Endothelial cell of umbilical vein (primary cell): ENCODE data around the gene KYNU. TPM values are rescaled to one million over a fixed set of nuclear protein-coding genes. Genes with fewer than 3 reads are reported as not detected.

ENCODE experiments used
- BruUV-seq: library from RNA; stranded (reverse); fragments of 400-500 nt; replicated peaks from 2 replicates; lab custom pipeline; 2021; lab: Mats Ljungman, UMichigan
- CTCF ChIA-PET: fragments of 300-600, 350-600 bp; sonication (Branson Sonifier 250); formaldehyde crosslinking; loops from one replicate; lab custom pipeline; 2021; ENCODE audit warnings: antibody characterized with exemption, inconsistent platforms; lab: Charles Lee
- POLR2A ChIA-PET: fragments of 300-600, 350-600 bp; sonication (Branson Sonifier 250); formaldehyde crosslinking; loops from one replicate; lab custom pipeline; 2021; ENCODE audit warnings: antibody characterized with exemption, inconsistent platforms; lab: Charles Lee
- DNase-seq: peaks from one replicate; pipeline ENCODE4 v3.0.0-alpha.2; 2011; ENCODE audit warnings: low read depth, low spot score
- FAIRE-seq: peaks from 2 replicates; lab custom pipeline; 2011; peaks lifted over from hg19 to GRCh38; lab: Jason Lieb, UNC
- H2AFZ ChIP-seq: 2 replicates; pipeline ENCODE4 v1.6.0; 2012; ENCODE audit warnings: low read depth, low read length, control low read depth, inconsistent platforms
- H3K27ac ChIP-seq: 2 replicates; pipeline ENCODE4 v1.5.1; 2011; ENCODE audit warnings: low read depth, mild to moderate bottlenecking, control low read depth, low read length, moderate library complexity; ENCODE audit not compliant: insufficient read depth
- H3K27me3 ChIP-seq, 2 experiments: 2 replicates each; pipeline versions ENCODE4 v1.6.0 to v1.6.1; 2011; ENCODE audit warnings: low read length in 2 of 2, mixed read lengths in 1 of 2; ENCODE audit not compliant: control insufficient read depth in 2 of 2, insufficient read depth in 2 of 2
- H3K36me3 ChIP-seq, 2 experiments: 2 replicates in 1 of 2; 3 replicates in 1 of 2; pipeline ENCODE4 v1.5.1; 2011; ENCODE audit warnings: low read length in 2 of 2, mild to moderate bottlenecking in 1 of 2, moderate library complexity in 1 of 2; ENCODE audit not compliant: control insufficient read depth in 2 of 2, insufficient read depth in 2 of 2; ENCODE audit errors: extremely low read depth in 1 of 2
- H3K4me1 ChIP-seq: 3 replicates; pipeline ENCODE4 v1.5.1; 2011; ENCODE audit warnings: mild to moderate bottlenecking, low read length; ENCODE audit not compliant: control insufficient read depth, insufficient read depth; ENCODE audit errors: extremely low read depth
- H3K4me2 ChIP-seq: 2 replicates; pipeline ENCODE4 v1.6.1; 2011; ENCODE audit warnings: low read length, control low read depth, mixed read lengths; ENCODE audit not compliant: insufficient read depth
- H3K4me3 ChIP-seq, 3 experiments: fragments of 200-600 bp in 1 of 3; sonication (generic), shearing (Covaris generic) in 1 of 3; replicated peaks in 1 of 3; 2 replicates each; pipeline ENCODE4 v1.5.1; 2011 to 2016; ENCODE audit warnings: control low read depth in 3 of 3, low read length in 3 of 3, mild to moderate bottlenecking in 2 of 3, inconsistent platforms in 1 of 3, low read depth in 1 of 3, moderate library complexity in 1 of 3; ENCODE audit not compliant: insufficient read depth in 1 of 3
- H3K79me2 ChIP-seq: 2 replicates; pipeline ENCODE4 v1.6.0; 2012; ENCODE audit warnings: low read length, inconsistent platforms; ENCODE audit not compliant: control insufficient read depth, insufficient read depth
- H3K9ac ChIP-seq: replicated peaks from 2 replicates; pipeline ENCODE3; 2011; ENCODE audit warnings: low read length, control low read depth; ENCODE audit not compliant: insufficient read depth; ENCODE audit errors: extremely low read depth
- H3K9me1 ChIP-seq: replicated peaks from 3 replicates; pipeline ENCODE4 v1.6.0; 2011; ENCODE audit warnings: mild to moderate bottlenecking, low read length; ENCODE audit not compliant: control insufficient read depth, insufficient read depth; ENCODE audit errors: extremely low read depth
- H3K9me3 ChIP-seq: replicated peaks from 2 replicates; pipeline ENCODE4 v1.5.1; 2012; ENCODE audit warnings: low read length, inconsistent platforms; ENCODE audit not compliant: control insufficient read depth, insufficient read depth
- H4K20me1 ChIP-seq: replicated peaks from 2 replicates; pipeline ENCODE3; 2011; ENCODE audit warnings: mild to moderate bottlenecking, low read length; ENCODE audit not compliant: control insufficient read depth, insufficient read depth; ENCODE audit errors: extremely low read depth
- CTCF ChIP-seq, 2 donors: IDR thresholded peaks; 1 replicate in 1 of 2; 2 replicates in 1 of 2; pipeline ENCODE4 v1.5.1; 2011; ENCODE audit warnings: low read length in 2 of 2, mild to moderate bottlenecking in 2 of 2, moderate library complexity in 2 of 2, control low read depth in 1 of 2, inconsistent platforms in 1 of 2, low read depth in 1 of 2; ENCODE audit not compliant: insufficient read depth in 1 of 2; ENCODE audit errors: extremely low read depth in 1 of 2
- EZH2 ChIP-seq: IDR thresholded peaks from 2 replicates; pipeline ENCODE4 v1.6.1; 2012; ENCODE audit warnings: borderline replicate concordance, low read depth, mild to moderate bottlenecking, moderate library complexity, low read length, inconsistent platforms; ENCODE audit not compliant: severe bottlenecking
- FOS ChIP-seq: IDR thresholded peaks from 2 replicates; pipeline ENCODE4 v1.6.1; 2011; ENCODE audit warnings: mild to moderate bottlenecking, low read length, moderate library complexity, borderline replicate concordance; ENCODE audit not compliant: insufficient read depth
- GATA2 ChIP-seq: IDR thresholded peaks from 2 replicates; pipeline ENCODE4 v1.7.0; 2011; ENCODE audit warnings: low read depth, mild to moderate bottlenecking, moderate library complexity, mixed read lengths, low read length; ENCODE audit not compliant: insufficient read length, insufficient read depth
- JUN ChIP-seq: IDR thresholded peaks from 2 replicates; pipeline ENCODE4 v1.6.1; 2011; ENCODE audit warnings: borderline replicate concordance, low read depth; ENCODE audit not compliant: insufficient read length, insufficient read depth
- MAX ChIP-seq: IDR thresholded peaks from 2 replicates; pipeline ENCODE4 v1.6.1; 2011; ENCODE audit not compliant: insufficient read depth, insufficient read length
- MYC ChIP-seq: IDR thresholded peaks from one replicate; pipeline ENCODE4 v1.6.1; 2011; ENCODE audit warnings: mild to moderate bottlenecking, low read depth, low read length
- POLR2A ChIP-seq: IDR thresholded peaks from 2 replicates; pipeline ENCODE4 v1.6.1; 2012; ENCODE audit warnings: low read depth, mild to moderate bottlenecking, control low read depth, low read length
- POLR2AphosphoS5 ChIP-seq: IDR thresholded peaks from 2 replicates; pipeline ENCODE4 v1.6.1; 2012; ENCODE audit warnings: low read depth, mild to moderate bottlenecking, control low read depth, low read length, moderate library complexity; ENCODE audit not compliant: insufficient read depth
- dilution Hi-C: fragments of 300-500 bp; cut with MboI; formaldehyde crosslinking; loops from one replicate; pipeline ENCODE4 v1.15.0; 2019; ENCODE audit warnings: low sequenced_read_pairs; ENCODE audit not compliant: extremely low pct_ligation_motif_present
- intact Hi-C: fragments of 100-400 bp; cut with micrococcal nuclease; formaldehyde crosslinking; loops from one replicate; pipeline ENCODE4 v1.10.0; 2022
- polyA plus RNA-seq, 4 experiments: library from polyadenylated mRNA; depleted of rRNA in 3 of 4; stranded (reverse) in 3 of 4; unstranded in 1 of 4; fragments of >200 nt; gene quantifications; 2 replicates each; pipeline versions ENCODE4 v1.2.1 to v1.2.3, GENCODE V29; 2011 to 2012; ENCODE audit warnings: missing spikeins in 1 of 4
- total RNA-seq: library from RNA; stranded (reverse); gene quantifications from 2 replicates; pipeline ENCODE4 v1.2.3, GENCODE V29; 2021

KYNU gene
- total and polyA plus RNA-seq, 2 donors (not counting 3 experiments of a cell fraction or from before 2014, with no cell fraction given): 0.04 TPM; not detected in 1

- intact Hi-C loops (no loop called here), dilution Hi-C loops (no loop called here)
- H3K36me3 ChIP-seq: no peaks in the 10 kb centered on the region
- no TSS peak for BruUV-seq
- no peak overlapping the region for H3K4me3 ChIP-seq
- H3K9me3 ChIP-seq: no peaks in the 10 kb centered on the region
- ChIA-PET POLR2A (no interaction called here), CTCF (interaction anchor here (1.9 kb wide), 1 partner anchor 10 kb away, joined by 11 read pairs; no protein-coding TSS in a partner anchor)
- no peaks in the 10 kb centered on the region for H4K20me1 ChIP-seq
- no peaks in the 10 kb centered on the region for H3K4me1 ChIP-seq
- H3K9me1 ChIP-seq: no peaks in the 10 kb centered on the region
- no peak for FAIRE-seq
- TF ChIP-seq GATA2: no peak
- TF ChIP-seq EZH2: no peak
- TF ChIP-seq JUN: no peak
- no peak for TF ChIP-seq FOS
- no peak for TF ChIP-seq CTCF (IDR thresholded peaks at IDR 0.05; ENCODE audit: extremely low read depth in 1 of 2, insufficient read depth in 1 of 2, low read depth in 1 of 2, low read length in 2 of 2)
- no peak for TF ChIP-seq MAX
- no peak for TF ChIP-seq POLR2AphosphoS5
- TF ChIP-seq MYC: no peak
- TF ChIP-seq POLR2A: no peak
- no peak overlapping the region for H3K4me2 ChIP-seq
- no peak overlapping the region for H3K27ac ChIP-seq
- H3K9ac ChIP-seq: no peak overlapping the region
- H3K27me3 ChIP-seq: peaks cover 0 to 2% of the 10 kb centered on the region in 2 experiments
- peak; percentile 6 for DNase-seq
- H3K79me2 ChIP-seq: no peaks in the 10 kb centered on the region
- no peak overlapping the region for H2AFZ ChIP-seq
These were observed 191.0 kb downstream of the KYNU start for GRCh38 chr2:143068509-143068908.
